H9 (cell line): ENCODE measurements around the gene ITGA8. TPM values are rescaled to one million over a fixed set of nuclear protein-coding genes. Genes with fewer than 3 reads are reported as not detected.

Source experiments
- DNase-seq: peaks from one replicate; pipeline ENCODE4 v3.0.0-alpha.2; 2017
- H2AFZ ChIP-seq: one replicate; pipeline ENCODE4 v1.6.1; 2013; ENCODE audit warnings: mild to moderate bottlenecking, low read length, control low read depth, moderate library complexity
- H2AK5ac ChIP-seq: 2 replicates; pipeline ENCODE4 v1.6.1; 2013; ENCODE audit warnings: low read length, control low read depth, mixed read lengths; ENCODE audit not compliant: insufficient read length
- H2BK120ac ChIP-seq: one replicate; pipeline ENCODE4 v1.6.1; 2013; ENCODE audit warnings: low read depth, mild to moderate bottlenecking, low read length, control low read depth, inconsistent platforms; ENCODE audit not compliant: poor library complexity, severe bottlenecking
- H2BK12ac ChIP-seq: 2 replicates; pipeline ENCODE4 v1.6.1; 2013; ENCODE audit warnings: low read length, control low read depth, mixed read lengths, low read depth; ENCODE audit not compliant: insufficient read length
- H2BK15ac ChIP-seq: 2 replicates; pipeline ENCODE4 v1.6.1; 2013; ENCODE audit warnings: low read depth, low read length, control low read depth
- H2BK20ac ChIP-seq: one replicate; pipeline ENCODE4 v1.6.1; 2013; ENCODE audit warnings: low read depth, mild to moderate bottlenecking, low read length, control low read depth, inconsistent platforms; ENCODE audit not compliant: poor library complexity, severe bottlenecking
- H2BK5ac ChIP-seq: 2 replicates; pipeline ENCODE4 v1.6.1; 2013; ENCODE audit warnings: low read length, control low read depth, mixed read lengths; ENCODE audit not compliant: insufficient read length
- H3K14ac ChIP-seq: 2 replicates; pipeline ENCODE4 v1.6.1; 2013; ENCODE audit warnings: low read length, control low read depth; ENCODE audit not compliant: insufficient read depth
- H3K18ac ChIP-seq: 2 replicates; pipeline ENCODE4 v1.6.1; 2013; ENCODE audit warnings: low read depth, mild to moderate bottlenecking, mixed read lengths, low read length, control low read depth; ENCODE audit not compliant: insufficient read length
- H3K23ac ChIP-seq: 2 replicates; pipeline ENCODE4 v1.6.1; 2013; ENCODE audit warnings: low read length, control low read depth, mixed read lengths, low read depth; ENCODE audit not compliant: insufficient read length
- H3K23me2 ChIP-seq: 2 replicates; pipeline ENCODE4 v1.6.1; 2013; ENCODE audit warnings: low read depth, mild to moderate bottlenecking, mixed read lengths, low read length, control low read depth; ENCODE audit not compliant: insufficient read length, poor library complexity, severe bottlenecking
- H3K27ac ChIP-seq: 2 replicates; pipeline ENCODE4 v1.5.1; 2013; ENCODE audit warnings: low read length, control low read depth, mixed read lengths, low read depth; ENCODE audit not compliant: insufficient read length
- H3K27me3 ChIP-seq: 2 replicates; pipeline ENCODE4 v1.6.1; 2013; ENCODE audit warnings: low read length, control low read depth, inconsistent platforms; ENCODE audit not compliant: insufficient read depth
- H3K4ac ChIP-seq: 2 replicates; pipeline ENCODE4 v1.6.1; 2013; ENCODE audit warnings: low read depth, mild to moderate bottlenecking, control low read depth, inconsistent platforms, low read length, moderate library complexity
- H3K4me1 ChIP-seq: 2 replicates; pipeline ENCODE4 v1.6.1; 2013; ENCODE audit warnings: low read length, control low read depth, inconsistent platforms; ENCODE audit not compliant: insufficient read depth
- H3K4me2 ChIP-seq: 2 replicates; pipeline ENCODE4 v1.6.1; 2013; ENCODE audit warnings: low read length, control low read depth, mixed read lengths; ENCODE audit not compliant: insufficient read length, insufficient read depth
- H3K56ac ChIP-seq: 2 replicates; pipeline ENCODE4 v1.6.1; 2013; ENCODE audit warnings: low read depth, mild to moderate bottlenecking, mixed read lengths, low read length, control low read depth; ENCODE audit not compliant: insufficient read length
- H3K79me1 ChIP-seq: 2 replicates; pipeline ENCODE4 v1.6.1; 2013; ENCODE audit warnings: low read depth, mild to moderate bottlenecking, moderate library complexity, low read length, control low read depth, inconsistent platforms; ENCODE audit not compliant: insufficient read depth, poor library complexity, severe bottlenecking
- H3K79me2 ChIP-seq: 2 replicates; pipeline ENCODE4 v1.6.1; 2013; ENCODE audit warnings: low read length, control low read depth, inconsistent platforms; ENCODE audit not compliant: insufficient read depth
- H3K9ac ChIP-seq: 2 replicates; pipeline ENCODE4 v1.6.1; 2013; ENCODE audit warnings: low read length, control low read depth, mixed read lengths; ENCODE audit not compliant: insufficient read length; ENCODE audit errors: extremely low read depth
- H3K9me3 ChIP-seq: one replicate; pipeline ENCODE4 v1.6.1; 2013; ENCODE audit warnings: low read depth, low read length, inconsistent platforms; ENCODE audit not compliant: control insufficient read depth
- H3T11ph ChIP-seq: one replicate; pipeline ENCODE4 v1.6.1; 2013; ENCODE audit warnings: mild to moderate bottlenecking, low read length, control low read depth, inconsistent platforms
- H4K20me1 ChIP-seq: one replicate; pipeline ENCODE4 v1.6.1; 2013; ENCODE audit not compliant: control insufficient read depth, insufficient read length, insufficient read depth
- H4K5ac ChIP-seq: 2 replicates; pipeline ENCODE4 v1.6.1; 2013; ENCODE audit warnings: low read depth, mild to moderate bottlenecking, mixed read lengths, low read length, control low read depth; ENCODE audit not compliant: insufficient read length
- H4K8ac ChIP-seq: replicated peaks from 2 replicates; pipeline ENCODE4 v1.6.1; 2013; ENCODE audit warnings: low read length, control low read depth, mixed read lengths, low read depth; ENCODE audit not compliant: insufficient read length
- H4K91ac ChIP-seq: 2 replicates; pipeline ENCODE4 v1.6.1; 2013; ENCODE audit warnings: low read depth, mild to moderate bottlenecking, moderate library complexity, mixed read lengths, low read length, control low read depth; ENCODE audit not compliant: insufficient read length
- H3K27ac Mint-ChIP-seq, 3 experiments: 2 replicates in 2 of 3; 3 replicates in 1 of 3; pipeline ENCODE4 v1.8.0; 2020 to 2021; ENCODE audit warnings: mixed read lengths in 3 of 3, mild to moderate bottlenecking in 1 of 3, moderate library complexity in 1 of 3
- H3K27me3 Mint-ChIP-seq: 2 replicates; pipeline ENCODE4 v1.8.0; 2021; ENCODE audit warnings: low read depth, mild to moderate bottlenecking, moderate library complexity, mixed read lengths
- H3K36me3 Mint-ChIP-seq, 3 experiments: 2 replicates in 2 of 3; 3 replicates in 1 of 3; pipeline ENCODE4 v1.8.0; 2020 to 2021; ENCODE audit warnings: low read depth in 3 of 3, mixed read lengths in 3 of 3; ENCODE audit not compliant: insufficient read depth in 1 of 3
- H3K4me1 Mint-ChIP-seq, 2 experiments: 2 replicates each; pipeline ENCODE4 v1.8.0; 2020; ENCODE audit warnings: mixed read lengths in 2 of 2
- H3K4me3 Mint-ChIP-seq, 2 experiments: 2 replicates in 1 of 2; 3 replicates in 1 of 2; pipeline ENCODE4 v1.8.0; 2020 to 2021; ENCODE audit warnings: mild to moderate bottlenecking in 2 of 2, mixed read lengths in 2 of 2, moderate library complexity in 1 of 2
- H3K9me3 Mint-ChIP-seq, 2 experiments: 2 replicates in 1 of 2; 3 replicates in 1 of 2; pipeline ENCODE4 v1.8.0; 2020; ENCODE audit warnings: mild to moderate bottlenecking in 2 of 2, mixed read lengths in 2 of 2, moderate library complexity in 1 of 2
- WGBS: extraction: QIAGEN DNeasy Blood & Tissue Kit; methylation state at CpG from one replicate; pipeline ENCODE4 v1.1.7; 2013; ENCODE audit warnings: missing lambda C conversion rate, low lambda C conversion rate, mixed read lengths; ENCODE audit not compliant: insufficient read length; ENCODE audit errors: extremely low coverage; 5-methylcytosine and 5-hydroxymethylcytosine counted together
- total RNA-seq: library from RNA; stranded (reverse); gene quantifications from 2 replicates; pipeline ENCODE4 v1.2.1, GENCODE V29; 2021
- TF ChIP-seq, protein P1 (sequence below): fragments of 200-600 bp; sonication (generic); conservative IDR thresholded peaks from 3 replicates; pipeline ENCODE4 v1.8.0; 2021; ENCODE audit warnings: antibody characterized with exemption, mild to moderate bottlenecking

Gene ITGA8
- total RNA-seq, 1 experiment from 2014 or later = not detected

DNA sequence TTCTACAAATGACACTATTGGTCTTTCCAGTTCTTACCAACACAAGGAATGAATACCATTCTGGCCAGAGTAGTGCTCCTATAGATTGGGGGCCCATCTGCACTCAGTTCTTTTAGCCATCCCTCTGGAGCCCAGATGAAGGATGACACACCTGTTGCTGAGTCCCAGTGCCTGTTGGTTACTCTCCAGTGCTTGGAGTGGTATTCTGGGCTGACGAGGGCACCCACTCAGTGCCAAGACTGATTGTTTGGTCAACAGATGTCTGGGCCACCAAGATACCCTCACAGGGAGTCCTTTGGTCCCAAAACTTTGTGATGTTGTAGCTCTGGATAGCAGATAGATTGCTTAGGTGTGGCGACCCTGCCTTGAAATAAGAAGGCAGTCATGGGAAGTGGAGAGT is 23.7 kb upstream of the ITGA8 start:
- Histone ChIP-seq H3K79me1 (no peaks in the 10 kb centered on the region), H4K91ac (no peak overlapping the region), H3K56ac (no peak overlapping the region), H3K9me3 (no peaks in the 10 kb centered on the region), H3K27ac (no peak overlapping the region), H3T11ph (no peak overlapping the region), H4K20me1 (no peaks in the 10 kb centered on the region), H4K8ac (no peak overlapping the region), H2BK5ac (no peak overlapping the region), H3K79me2 (no peaks in the 10 kb centered on the region), H2AK5ac (no peak overlapping the region), H2BK120ac (no peak overlapping the region), H2BK20ac (no peak overlapping the region), H3K4me2 (no peak overlapping the region), H3K23ac (no peak overlapping the region), H2BK15ac (no peak overlapping the region), H3K18ac (no peak overlapping the region), H4K5ac (no peak overlapping the region), H3K23me2 (no peaks in the 10 kb centered on the region), H2AFZ (no peak overlapping the region), H3K27me3 (no peaks in the 10 kb centered on the region), H3K4me1 (no peaks in the 10 kb centered on the region), H3K14ac (no peak overlapping the region), H3K9ac (no peak overlapping the region), H2BK12ac (no peak overlapping the region), H3K4ac (no peak overlapping the region)
- WGBS = no CpG with 5 or more reads among the region's 2 CpGs
- TF ChIP-seq, protein P1, sequence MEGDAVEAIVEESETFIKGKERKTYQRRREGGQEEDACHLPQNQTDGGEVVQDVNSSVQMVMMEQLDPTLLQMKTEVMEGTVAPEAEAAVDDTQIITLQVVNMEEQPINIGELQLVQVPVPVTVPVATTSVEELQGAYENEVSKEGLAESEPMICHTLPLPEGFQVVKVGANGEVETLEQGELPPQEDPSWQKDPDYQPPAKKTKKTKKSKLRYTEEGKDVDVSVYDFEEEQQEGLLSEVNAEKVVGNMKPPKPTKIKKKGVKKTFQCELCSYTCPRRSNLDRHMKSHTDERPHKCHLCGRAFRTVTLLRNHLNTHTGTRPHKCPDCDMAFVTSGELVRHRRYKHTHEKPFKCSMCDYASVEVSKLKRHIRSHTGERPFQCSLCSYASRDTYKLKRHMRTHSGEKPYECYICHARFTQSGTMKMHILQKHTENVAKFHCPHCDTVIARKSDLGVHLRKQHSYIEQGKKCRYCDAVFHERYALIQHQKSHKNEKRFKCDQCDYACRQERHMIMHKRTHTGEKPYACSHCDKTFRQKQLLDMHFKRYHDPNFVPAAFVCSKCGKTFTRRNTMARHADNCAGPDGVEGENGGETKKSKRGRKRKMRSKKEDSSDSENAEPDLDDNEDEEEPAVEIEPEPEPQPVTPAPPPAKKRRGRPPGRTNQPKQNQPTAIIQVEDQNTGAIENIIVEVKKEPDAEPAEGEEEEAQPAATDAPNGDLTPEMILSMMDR = no peak
- Mint-ChIP-seq H3K27me3 (peaks cover 8% of the 10 kb centered on the region), H3K27ac (no peak overlapping the region), H3K4me3 (no peak overlapping the region), H3K4me1 (peaks cover 7 to 11% of the 10 kb centered on the region in 2 experiments; a peak in 3 of 4 replicates), H3K36me3 (no peaks in the 10 kb centered on the region), H3K9me3 (no peaks in the 10 kb centered on the region)
- no peak for DNase-seq
